ENCODE measurements around the gene FAM149A. TPM values are rescaled to one million over a fixed set of nuclear protein-coding genes. Genes with fewer than 3 reads are reported as not detected.

The FAM149A gene
- total and polyA plus RNA-seq, 4 donors: 12.0 to 27.1 (median 15.0) TPM

GRCh38 chr4:186192066-186192612 is 87.6 kb downstream of the FAM149A start:
- Histone ChIP-seq H3K9me3 (ENCODE audit: control insufficient read depth in 4 of 4, low read length in 3 of 4) (no peaks in the 10 kb centered on the region), H3K36me3 (ENCODE audit: control insufficient read depth in 4 of 4, insufficient read depth in 3 of 4, low read depth in 1 of 4, low read length in 3 of 4) (peaks cover 0 to 15% (median under 1%) of the 10 kb centered on the region in 4 donors), H3K27me3 (ENCODE audit: control insufficient read depth in 4 of 4, insufficient read depth in 4 of 4, low read length in 3 of 4) (no peaks in the 10 kb centered on the region), H3K4me1 (ENCODE audit: control insufficient read depth in 4 of 4, insufficient read depth in 4 of 4, low read length in 3 of 4) (peaks cover 7 to 46% (median 30%) of the 10 kb centered on the region in 4 donors), H3K4me3 (ENCODE audit: low read depth in 1 of 3, low read length in 3 of 3) (peak overlapping the region; percentile 83 to 96 (median 95)), H3K9ac (ENCODE audit: low read depth in 1 of 2, low read length in 2 of 2) (peak overlapping the region; percentile 68 to 90), H3K27ac (ENCODE audit: low read depth in 1 of 2, low read length in 2 of 2) (peak overlapping the region; percentile 98 to 99)
- DNase-seq (ENCODE audit: low spot score): peak; percentile 47
- TF ChIP-seq CTCF (IDR thresholded peaks at IDR 0.05; ENCODE audit: low read depth, low read length, missing input control) (no peak), YY1 (IDR thresholded peaks at IDR 0.05) (peak; percentile 61), FOXA2 (IDR thresholded peaks at IDR 0.05) (no peak), HNF4A (conservative IDR thresholded peaks at IDR 0.05) (peak; percentile 38 to 60), NR2F2 (IDR thresholded peaks at IDR 0.05) (peak; percentile 38), RAD21 (IDR thresholded peaks at IDR 0.05) (peak in 1 of 2 donors; percentile 36), RXRA (IDR thresholded peaks at IDR 0.05) (peak; percentile 26 to 42), SP1 (IDR thresholded peaks at IDR 0.05) (peak; percentile 8), JUND (IDR thresholded peaks at IDR 0.05) (peak in 1 of 2 donors; percentile 12)
- under 1% methylated on average over 22 of the region's 22 CpGs for WGBS

- Histone ChIP-seq H3K36me3 (ENCODE audit: control insufficient read depth in 4 of 4, insufficient read depth in 3 of 4, low read depth in 1 of 4, low read length in 3 of 4) (peaks cover 0 to 22% (median 6%) of the 10 kb centered on the region in 4 donors), H3K27me3 (ENCODE audit: control insufficient read depth in 4 of 4, insufficient read depth in 4 of 4, low read length in 3 of 4) (no peaks in the 10 kb centered on the region), H3K4me1 (ENCODE audit: control insufficient read depth in 4 of 4, insufficient read depth in 4 of 4, low read length in 3 of 4) (peaks cover 7 to 46% (median 30%) of the 10 kb centered on the region in 4 donors), H3K9ac (ENCODE audit: low read depth in 1 of 2, low read length in 2 of 2) (no peak overlapping the region), H3K27ac (ENCODE audit: low read depth in 1 of 2, low read length in 2 of 2) (no peak overlapping the region), H3K4me3 (ENCODE audit: low read depth in 1 of 3, low read length in 3 of 3) (peak overlapping the region in 1 of 3 donors; percentile 33), H3K9me3 (ENCODE audit: control insufficient read depth in 4 of 4, low read length in 3 of 4) (no peaks in the 10 kb centered on the region)
- DNase-seq (ENCODE audit: low spot score): no peak
- TF ChIP-seq HNF4A (conservative IDR thresholded peaks at IDR 0.05) (peak in 1 of 2 donors; percentile 7), TAF1 (conservative IDR thresholded peaks at IDR 0.05) (no peak)
- WGBS: 95% methylated on average over 5 of the region's 5 CpGs
Observed at GRCh38 chr4:186193851-186194250, 89.3 kb downstream of the FAM149A start.

GRCh38 chr4:186196063-186196462 is 91.6 kb downstream of the FAM149A start:
- 53% methylated on average over 6 of the region's 6 CpGs for WGBS
- peaks cover 4 to 30% (median 17%) of the 10 kb centered on the region in 4 donors for H3K4me1 ChIP-seq (ENCODE audit: control insufficient read depth in 4 of 4, insufficient read depth in 4 of 4, low read length in 3 of 4)
- H3K27me3 ChIP-seq (ENCODE audit: control insufficient read depth in 4 of 4, insufficient read depth in 4 of 4, low read length in 3 of 4): no peaks in the 10 kb centered on the region
- H3K27ac ChIP-seq (ENCODE audit: low read depth in 1 of 2, low read length in 2 of 2): no peak overlapping the region
- H3K9ac ChIP-seq (ENCODE audit: low read depth in 1 of 2, low read length in 2 of 2): no peak overlapping the region
- H3K4me3 ChIP-seq (ENCODE audit: low read depth in 1 of 3, low read length in 3 of 3): no peak overlapping the region
- DNase-seq (ENCODE audit: low spot score): no peak
- H3K36me3 ChIP-seq (ENCODE audit: control insufficient read depth in 4 of 4, insufficient read depth in 3 of 4, low read depth in 1 of 4, low read length in 3 of 4): peaks cover 0 to 35% (median 8%) of the 10 kb centered on the region in 4 donors
- TF ChIP-seq RXRA (IDR thresholded peaks at IDR 0.05) (peak in 1 of 2 donors; percentile 13), YY1 (IDR thresholded peaks at IDR 0.05) (no peak), HNF4A (conservative IDR thresholded peaks at IDR 0.05) (peak; percentile 74 to 78), RAD21 (IDR thresholded peaks at IDR 0.05) (peak in 1 of 2 donors; percentile 6)
- no peaks in the 10 kb centered on the region for H3K9me3 ChIP-seq (ENCODE audit: control insufficient read depth in 4 of 4, low read length in 3 of 4)

- Histone ChIP-seq H3K27ac (ENCODE audit: low read depth in 1 of 2, low read length in 2 of 2) (no peak overlapping the region), H3K9me3 (ENCODE audit: control insufficient read depth in 4 of 4, low read length in 3 of 4) (no peaks in the 10 kb centered on the region), H3K9ac (ENCODE audit: low read depth in 1 of 2, low read length in 2 of 2) (no peak overlapping the region), H3K4me1 (ENCODE audit: control insufficient read depth in 4 of 4, insufficient read depth in 4 of 4, low read length in 3 of 4) (peaks cover under 1 to 12% (median 6%) of the 10 kb centered on the region in 4 donors), H3K4me3 (ENCODE audit: low read depth in 1 of 3, low read length in 3 of 3) (no peak overlapping the region), H3K36me3 (ENCODE audit: control insufficient read depth in 4 of 4, insufficient read depth in 3 of 4, low read depth in 1 of 4, low read length in 3 of 4) (peaks cover 2 to 49% (median 27%) of the 10 kb centered on the region in 4 donors), H3K27me3 (ENCODE audit: control insufficient read depth in 4 of 4, insufficient read depth in 4 of 4, low read length in 3 of 4) (no peaks in the 10 kb centered on the region)
- TF ChIP-seq NR2F2 (IDR thresholded peaks at IDR 0.05) (no peak), TAF1 (conservative IDR thresholded peaks at IDR 0.05) (no peak), CTCF (IDR thresholded peaks at IDR 0.05; ENCODE audit: low read depth, low read length, missing input control) (no peak)
- WGBS: 85% methylated on average over 6 of the region's 6 CpGs
- DNase-seq (ENCODE audit: low spot score): no peak
Observed at GRCh38 chr4:186200516-186200915, 96.0 kb downstream of the FAM149A start.

Data from liver (tissue), 9 donors.